ENCODE data around the gene LRRC71.

Gene LRRC71

GRCh38 chr1:156924478-156925153, 4.2 kb downstream of the LRRC71 start:
- no peak for TF ChIP-seq GATA2 (IDR thresholded peaks at IDR 0.05; ENCODE audit: low read depth, low read length)
- TF ChIP-seq GATA3 (IDR thresholded peaks at IDR 0.05; ENCODE audit: low read depth, low read length), result no peak

GRCh38 chr1:156925154-156926010, 5.0 kb downstream of the LRRC71 start:
- no peak for TF ChIP-seq GATA2 (IDR thresholded peaks at IDR 0.05; ENCODE audit: low read depth, low read length)
- TF ChIP-seq GATA3 (IDR thresholded peaks at IDR 0.05; ENCODE audit: low read depth, low read length), result no peak

DNA sequence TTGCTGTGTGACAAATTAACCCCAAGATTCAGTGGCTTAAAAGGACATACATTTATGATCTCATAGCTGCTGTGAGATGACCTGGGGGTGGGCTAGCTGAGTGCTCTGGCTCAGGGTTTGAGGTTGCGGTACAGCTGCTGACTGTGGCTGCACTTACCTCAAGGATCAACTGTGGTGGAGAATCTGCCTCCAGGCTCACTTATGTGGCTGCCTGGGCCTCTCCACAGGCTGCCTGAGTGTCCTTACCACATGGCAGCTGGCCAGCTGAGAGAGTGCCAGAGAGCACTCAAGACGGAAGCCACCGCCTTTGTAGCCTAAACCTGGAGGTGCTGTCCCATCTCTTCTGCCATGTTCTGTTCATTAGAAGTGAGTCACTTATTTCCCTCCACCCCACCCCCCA, 5.7 kb downstream of the LRRC71 start:
- TF ChIP-seq GATA2 (IDR thresholded peaks at IDR 0.05; ENCODE audit: low read depth, low read length) (no peak), GATA3 (IDR thresholded peaks at IDR 0.05; ENCODE audit: low read depth, low read length) (no peak)

DNA sequence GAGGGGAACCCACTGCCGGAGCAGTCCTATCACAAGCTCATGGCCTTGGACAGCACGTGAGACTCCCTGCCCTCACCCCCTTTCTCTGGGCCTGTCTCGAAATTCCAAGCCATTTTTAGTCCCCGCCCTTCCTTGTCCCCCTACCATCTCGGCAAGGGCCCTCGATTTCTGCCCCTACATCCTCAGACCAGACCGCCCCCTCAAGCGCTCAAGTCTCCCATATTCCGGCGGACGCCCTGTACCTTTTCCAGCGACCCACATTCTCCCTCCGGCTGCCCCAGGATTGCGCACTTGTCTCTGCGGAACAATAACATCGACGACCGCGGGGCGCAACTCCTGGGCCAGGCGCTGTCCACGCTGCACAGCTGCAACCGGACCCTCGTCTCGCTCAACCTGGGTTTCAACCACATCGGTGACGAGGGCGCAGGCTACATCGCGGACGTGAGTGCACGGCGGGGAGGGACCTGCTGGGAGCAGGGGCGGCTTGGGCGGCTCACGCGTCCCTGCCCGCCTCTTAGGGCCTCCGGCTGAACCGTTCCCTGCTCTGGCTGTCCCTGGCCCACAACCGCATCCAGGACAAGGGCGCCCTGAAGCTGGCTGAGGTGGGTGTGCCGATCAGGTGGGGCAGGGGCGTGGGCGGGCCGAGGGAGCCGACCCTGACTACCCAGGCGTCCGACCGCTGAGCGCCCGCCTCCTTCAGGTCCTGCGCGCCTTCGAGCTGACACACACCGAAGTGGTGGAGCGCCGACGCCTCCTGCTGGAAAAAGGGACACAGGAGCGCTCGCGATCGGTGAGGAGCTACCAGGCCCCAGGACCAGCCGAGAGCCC, 7.0 kb downstream of the LRRC71 start:
- no peak for TF ChIP-seq GATA2 (IDR thresholded peaks at IDR 0.05; ENCODE audit: low read depth, low read length)
- no peak for TF ChIP-seq GATA3 (IDR thresholded peaks at IDR 0.05; ENCODE audit: low read depth, low read length)

DNA sequence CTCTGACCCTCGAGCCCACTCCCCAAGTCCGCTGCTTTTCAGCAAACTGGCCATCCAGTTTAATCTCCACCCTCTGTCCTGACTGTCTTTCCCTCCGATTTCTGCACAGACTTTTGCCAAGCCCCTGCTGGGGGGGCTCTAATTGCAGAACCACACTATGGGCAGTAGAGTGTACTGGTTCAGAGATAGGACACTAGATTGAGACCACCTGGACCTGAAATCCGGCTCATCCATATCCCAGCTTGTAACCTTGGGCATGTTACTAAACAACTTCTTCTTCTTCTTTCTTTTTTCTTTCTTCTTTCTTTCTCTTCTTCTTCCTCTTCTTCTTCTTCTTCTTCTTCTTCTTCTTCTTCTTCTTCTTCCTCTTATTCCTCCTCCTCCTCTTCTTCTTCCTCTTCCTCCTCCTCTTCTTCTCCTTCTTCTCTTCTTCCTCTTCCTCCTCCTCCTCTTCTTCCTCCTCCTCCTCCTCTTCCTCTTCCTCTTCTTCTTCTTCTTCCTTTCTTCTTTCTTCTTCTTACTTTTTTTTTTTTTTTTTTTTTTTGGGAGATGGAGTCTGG, 7.7 kb downstream of the LRRC71 start:
- TF ChIP-seq GATA3 (IDR thresholded peaks at IDR 0.05; ENCODE audit: low read depth, low read length) (no peak), GATA2 (IDR thresholded peaks at IDR 0.05; ENCODE audit: low read depth, low read length) (no peak)

- TF ChIP-seq GATA3 (IDR thresholded peaks at IDR 0.05; ENCODE audit: low read depth, low read length), result no peak
- no peak for TF ChIP-seq GATA2 (IDR thresholded peaks at IDR 0.05; ENCODE audit: low read depth, low read length)
Observed at GRCh38 chr1:156929596-156930238, 9.3 kb downstream of the LRRC71 start.

- no peak for TF ChIP-seq GATA3 (IDR thresholded peaks at IDR 0.05; ENCODE audit: low read depth, low read length)
- TF ChIP-seq GATA2 (IDR thresholded peaks at IDR 0.05; ENCODE audit: low read depth, low read length), result no peak
Observed at GRCh38 chr1:156930483-156930882, 10.1 kb downstream of the LRRC71 start.

DNA sequence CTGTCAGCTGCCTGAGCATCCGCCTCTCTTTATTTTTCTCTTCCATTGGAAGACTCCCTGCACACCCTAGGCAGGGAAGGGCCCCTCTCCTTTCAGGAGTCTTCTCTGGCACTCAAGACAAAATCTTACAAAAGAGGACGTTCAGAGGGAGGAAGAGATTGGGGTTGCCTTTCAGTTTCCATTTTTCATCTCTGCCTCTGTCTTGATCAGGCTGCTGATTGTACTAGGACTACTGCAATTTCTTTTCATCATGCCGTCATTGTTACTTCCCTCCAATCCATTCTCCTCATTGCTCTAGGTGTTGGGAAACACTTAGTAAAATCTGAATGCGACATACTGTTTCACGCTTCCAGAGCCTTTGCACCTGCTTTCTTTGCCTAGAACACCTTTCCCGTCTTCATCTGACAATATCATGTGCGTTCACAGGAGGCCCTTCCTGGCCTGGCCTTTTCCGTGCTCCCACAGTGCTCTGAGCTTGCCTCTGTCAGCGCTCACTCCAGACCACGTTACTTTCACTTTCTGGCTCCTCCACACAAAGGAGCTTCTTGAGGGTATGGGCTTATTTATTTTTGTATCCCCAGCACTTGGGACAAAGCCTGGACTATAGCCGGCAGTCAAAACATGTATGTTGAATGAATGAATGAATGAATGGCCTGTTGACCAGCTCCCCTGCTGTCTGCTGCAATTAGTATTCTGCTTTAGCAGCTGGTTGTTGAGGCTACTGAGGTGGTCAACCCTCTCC, 10.9 kb downstream of the LRRC71 start:
- no peak for TF ChIP-seq GATA3 (IDR thresholded peaks at IDR 0.05; ENCODE audit: low read depth, low read length)
- no peak for TF ChIP-seq GATA2 (IDR thresholded peaks at IDR 0.05; ENCODE audit: low read depth, low read length)

DNA sequence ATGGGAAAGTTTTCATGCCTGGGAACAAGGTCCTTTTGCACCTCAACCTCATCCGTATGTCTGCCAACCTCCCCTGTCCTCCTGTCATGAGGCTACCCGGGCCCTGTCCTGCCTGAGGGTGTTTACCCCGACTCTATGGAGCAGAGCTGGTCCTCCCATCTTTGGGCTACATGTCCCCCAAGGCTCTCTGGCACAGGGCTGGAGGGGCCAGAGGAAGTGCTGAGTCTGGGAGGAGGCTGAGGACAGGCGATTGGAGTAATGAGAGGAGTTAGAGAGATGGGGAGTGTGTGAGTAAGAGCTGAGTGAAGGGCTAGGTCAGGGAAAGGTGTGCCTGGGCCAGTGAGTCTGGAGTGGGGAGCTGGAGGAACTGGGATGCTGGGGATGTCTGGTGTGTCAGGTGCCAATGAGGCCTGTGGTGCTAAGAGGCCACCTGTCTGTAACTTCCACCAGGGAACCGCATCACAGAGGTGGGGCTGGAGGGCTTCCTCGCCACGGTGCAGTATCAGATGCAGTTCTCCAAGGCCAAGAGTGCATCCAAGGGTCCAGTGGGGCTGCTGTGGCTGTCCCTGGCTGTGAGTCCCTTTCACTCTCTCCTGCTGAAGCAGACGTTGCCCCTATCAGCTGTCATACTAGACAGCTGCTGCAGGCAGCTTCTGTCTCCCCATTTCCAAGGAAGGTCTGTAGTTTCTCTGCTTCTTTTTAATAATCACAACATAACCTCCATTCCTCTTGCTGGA, 11.7 kb downstream of the LRRC71 start:
- TF ChIP-seq GATA3 (IDR thresholded peaks at IDR 0.05; ENCODE audit: low read depth, low read length), result no peak
- no peak for TF ChIP-seq GATA2 (IDR thresholded peaks at IDR 0.05; ENCODE audit: low read depth, low read length)

- TF ChIP-seq GATA2 (IDR thresholded peaks at IDR 0.05; ENCODE audit: low read depth, low read length) (no peak), GATA3 (IDR thresholded peaks at IDR 0.05; ENCODE audit: low read depth, low read length) (no peak)
Observed at GRCh38 chr1:156933136-156933535, 12.7 kb downstream of the LRRC71 start.

GRCh38 chr1:156935505-156936128, 15.2 kb downstream of the LRRC71 start:
- TF ChIP-seq GATA2 (IDR thresholded peaks at IDR 0.05; ENCODE audit: low read depth, low read length) (no peak), GATA3 (IDR thresholded peaks at IDR 0.05; ENCODE audit: low read depth, low read length) (no peak)

DNA sequence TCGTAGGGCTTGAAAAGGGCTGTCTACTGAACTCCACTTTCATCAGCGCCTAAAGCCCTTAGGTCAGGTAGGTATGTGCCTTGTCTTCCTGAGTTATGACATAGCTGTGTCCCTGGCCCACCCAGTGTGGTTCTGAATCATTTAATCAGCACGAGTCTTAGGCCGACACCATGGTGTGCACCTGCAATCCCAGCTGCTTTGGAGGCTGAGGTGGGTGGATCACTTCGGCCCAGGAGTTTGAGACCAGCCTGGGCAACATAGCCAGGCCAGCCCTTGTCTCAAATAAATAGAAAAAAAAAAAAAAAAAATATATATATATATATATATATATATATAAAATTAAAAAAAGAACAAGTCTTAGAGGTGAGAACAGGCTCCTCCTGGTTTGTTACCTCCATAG, 15.8 kb downstream of the LRRC71 start:
- no peak for TF ChIP-seq GATA3 (IDR thresholded peaks at IDR 0.05; ENCODE audit: low read depth, low read length)
- no peak for TF ChIP-seq GATA2 (IDR thresholded peaks at IDR 0.05; ENCODE audit: low read depth, low read length)

Measured in SH-SY5Y (cell line).